ENCODE measurements around the gene GFAP.

The GFAP gene

DNA sequence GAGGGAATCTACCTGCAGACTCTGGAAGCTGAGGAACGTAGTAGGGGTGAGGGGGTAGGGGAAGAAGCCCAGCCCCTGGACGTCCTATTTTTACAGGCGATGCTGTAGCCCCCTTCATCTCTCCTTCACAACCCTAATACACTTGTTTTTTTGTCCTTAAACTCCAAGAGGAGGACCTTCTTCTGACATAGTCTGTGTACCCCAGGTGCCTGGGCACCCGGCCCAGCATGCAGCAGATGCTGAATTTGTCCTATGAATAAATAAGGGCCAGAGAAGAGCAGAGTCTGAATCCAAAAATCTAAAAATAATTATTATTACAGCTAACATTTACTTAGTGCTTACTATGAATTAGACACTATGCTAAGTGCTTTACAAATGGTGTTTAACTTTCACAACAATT lies 27.2 kb upstream of the GFAP start:
- Histone ChIP-seq H3K9ac (ENCODE audit: low read length) (no peak overlapping the region), H3K4me1 (ENCODE audit: control insufficient read depth, insufficient read depth, low read length) (peaks cover 3% of the 10 kb centered on the region), H3K9me3 (ENCODE audit: control insufficient read depth, low read length) (peaks cover 6% of the 10 kb centered on the region), H3K4me3 (ENCODE audit: low read length) (no peak overlapping the region), H3K27me3 (replicated peaks; ENCODE audit: control insufficient read depth, insufficient read depth, low read length) (no peaks in the 10 kb centered on the region), H3K36me3 (ENCODE audit: control insufficient read depth, insufficient read depth, low read length, severe bottlenecking) (no peaks in the 10 kb centered on the region)
- DNase-seq (ENCODE audit: low read depth) = no peak

- H3K36me3 ChIP-seq (ENCODE audit: control insufficient read depth, insufficient read depth, low read length, severe bottlenecking) = no peaks in the 10 kb centered on the region
- no peak overlapping the region for H3K4me3 ChIP-seq (ENCODE audit: low read length)
Measured at GRCh38 chr17:44941712-44942331, 26.5 kb upstream of the GFAP start.

DNA sequence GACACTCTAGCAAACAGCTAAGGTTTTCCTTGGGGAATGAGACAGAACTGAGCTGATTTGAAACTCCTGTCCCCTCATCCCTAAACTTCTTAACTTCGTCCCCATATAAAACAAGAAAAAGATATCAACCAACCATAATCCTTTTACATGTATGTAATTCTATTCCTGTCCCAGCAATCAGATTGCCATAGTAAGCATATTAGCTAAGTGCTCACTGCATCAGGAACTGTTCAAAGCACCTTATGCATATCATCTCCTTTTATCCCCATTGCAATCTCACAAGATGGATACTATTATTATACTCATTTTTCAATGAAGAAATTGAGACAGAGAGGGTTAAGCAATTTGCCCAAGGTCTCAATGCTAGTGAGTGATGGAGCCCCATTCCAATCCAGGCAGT lies 25.5 kb upstream of the GFAP start:
- no peaks in the 10 kb centered on the region for H3K27me3 ChIP-seq (replicated peaks; ENCODE audit: control insufficient read depth, insufficient read depth, low read length)
- no peaks in the 10 kb centered on the region for H3K4me1 ChIP-seq (ENCODE audit: control insufficient read depth, insufficient read depth, low read length)
- H3K36me3 ChIP-seq (ENCODE audit: control insufficient read depth, insufficient read depth, low read length, severe bottlenecking) = no peaks in the 10 kb centered on the region
- no peak for DNase-seq (ENCODE audit: low read depth)
- H3K9me3 ChIP-seq (ENCODE audit: control insufficient read depth, low read length) = peaks cover 6% of the 10 kb centered on the region
- H3K9ac ChIP-seq (ENCODE audit: low read length) = no peak overlapping the region
- no peak overlapping the region for H3K4me3 ChIP-seq (ENCODE audit: low read length)

More at GRCh38 chr17:44941712-44942331, 26.5 kb upstream of the GFAP start:
- no peak overlapping the region for H3K9ac ChIP-seq (ENCODE audit: low read length)
- no peaks in the 10 kb centered on the region for H3K27me3 ChIP-seq (replicated peaks; ENCODE audit: control insufficient read depth, insufficient read depth, low read length)
- no peak for DNase-seq (ENCODE audit: low read depth)
- peaks cover 6% of the 10 kb centered on the region for H3K9me3 ChIP-seq (ENCODE audit: control insufficient read depth, low read length)
- peaks cover 3% of the 10 kb centered on the region for H3K4me1 ChIP-seq (ENCODE audit: control insufficient read depth, insufficient read depth, low read length)

GRCh38 chr17:44940317-44940716 lies 25.0 kb upstream of the GFAP start:
- Histone ChIP-seq H3K4me3 (ENCODE audit: low read length) (no peak overlapping the region), H3K27me3 (replicated peaks; ENCODE audit: control insufficient read depth, insufficient read depth, low read length) (no peaks in the 10 kb centered on the region), H3K36me3 (ENCODE audit: control insufficient read depth, insufficient read depth, low read length, severe bottlenecking) (no peaks in the 10 kb centered on the region), H3K9ac (ENCODE audit: low read length) (no peak overlapping the region), H3K4me1 (ENCODE audit: control insufficient read depth, insufficient read depth, low read length) (no peaks in the 10 kb centered on the region), H3K9me3 (ENCODE audit: control insufficient read depth, low read length) (peaks cover 6% of the 10 kb centered on the region)
- no peak for DNase-seq (ENCODE audit: low read depth)

- Histone ChIP-seq H3K9me3 (ENCODE audit: control insufficient read depth, low read length) (peaks cover 6% of the 10 kb centered on the region), H3K36me3 (ENCODE audit: control insufficient read depth, insufficient read depth, low read length, severe bottlenecking) (no peaks in the 10 kb centered on the region), H3K4me3 (ENCODE audit: low read length) (no peak overlapping the region), H3K4me1 (ENCODE audit: control insufficient read depth, insufficient read depth, low read length) (no peaks in the 10 kb centered on the region), H3K9ac (ENCODE audit: low read length) (no peak overlapping the region), H3K27me3 (replicated peaks; ENCODE audit: control insufficient read depth, insufficient read depth, low read length) (no peaks in the 10 kb centered on the region)
- DNase-seq (ENCODE audit: low read depth) = no peak
Measured at GRCh38 chr17:44935116-44935515, 19.8 kb upstream of the GFAP start.

- no peaks in the 10 kb centered on the region for H3K36me3 ChIP-seq (ENCODE audit: control insufficient read depth, insufficient read depth, low read length, severe bottlenecking)
- H3K4me3 ChIP-seq (ENCODE audit: low read length) = no peak overlapping the region
- no peak for DNase-seq (ENCODE audit: low read depth)
- H3K9ac ChIP-seq (ENCODE audit: low read length) = no peak overlapping the region
- H3K27me3 ChIP-seq (replicated peaks; ENCODE audit: control insufficient read depth, insufficient read depth, low read length) = no peaks in the 10 kb centered on the region
- no peaks in the 10 kb centered on the region for H3K4me1 ChIP-seq (ENCODE audit: control insufficient read depth, insufficient read depth, low read length)
- H3K9me3 ChIP-seq (ENCODE audit: control insufficient read depth, low read length) = peaks cover 6% of the 10 kb centered on the region
Measured at GRCh38 chr17:44934745-44935105, 19.4 kb upstream of the GFAP start.

DNA sequence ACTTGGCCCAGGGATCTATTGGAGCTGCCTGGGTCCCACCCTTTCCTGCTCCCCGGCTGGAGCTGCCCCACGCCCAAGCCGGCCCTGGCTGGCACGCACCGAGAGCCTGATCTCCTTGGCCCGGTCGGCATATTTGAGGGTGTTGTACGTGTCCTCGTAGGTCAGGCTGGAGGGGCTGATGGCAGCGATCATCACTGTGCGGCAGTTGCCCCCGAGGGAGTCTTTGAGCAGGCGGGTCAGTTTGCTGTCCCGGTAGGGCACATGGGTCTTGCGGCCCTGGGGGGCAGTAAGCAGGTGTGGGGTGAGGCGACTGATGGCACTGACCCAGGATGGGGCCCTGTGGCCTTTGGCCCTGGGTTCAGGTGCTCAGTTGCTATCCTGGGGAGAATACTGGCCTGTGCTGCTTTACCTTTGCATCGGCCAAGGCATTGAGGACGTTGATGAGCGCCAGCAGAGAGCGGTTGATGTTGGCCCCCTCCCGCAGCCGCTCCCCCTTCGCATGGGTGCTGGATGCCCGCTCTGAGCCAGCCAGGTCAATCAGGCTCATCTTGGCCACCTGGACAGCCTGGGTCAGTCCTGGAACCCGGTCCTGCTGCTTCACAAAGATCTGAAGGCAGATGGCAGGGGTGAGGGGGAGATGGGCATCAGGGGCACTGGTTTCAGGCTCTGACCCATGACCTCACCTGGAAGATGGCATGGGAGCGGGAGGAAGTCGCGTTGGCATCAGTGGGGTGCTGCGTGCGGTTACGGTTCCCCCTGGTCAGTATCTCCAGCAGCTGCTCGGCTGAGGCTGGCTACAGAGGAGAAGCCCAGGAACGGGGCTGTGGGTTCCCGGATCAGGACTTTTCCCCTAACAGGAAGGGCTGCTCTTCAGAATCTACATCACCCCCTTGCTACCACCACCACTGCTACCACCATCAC lies 18.8 kb upstream of the GFAP start:
- Histone ChIP-seq H3K4me1 (ENCODE audit: control insufficient read depth, insufficient read depth, low read length) (no peaks in the 10 kb centered on the region), H3K27me3 (replicated peaks; ENCODE audit: control insufficient read depth, insufficient read depth, low read length) (no peaks in the 10 kb centered on the region), H3K9me3 (ENCODE audit: control insufficient read depth, low read length) (peaks cover 6% of the 10 kb centered on the region), H3K36me3 (ENCODE audit: control insufficient read depth, insufficient read depth, low read length, severe bottlenecking) (no peaks in the 10 kb centered on the region), H3K9ac (ENCODE audit: low read length) (no peak overlapping the region), H3K4me3 (ENCODE audit: low read length) (no peak overlapping the region)
- no peak for DNase-seq (ENCODE audit: low read depth)

DNA sequence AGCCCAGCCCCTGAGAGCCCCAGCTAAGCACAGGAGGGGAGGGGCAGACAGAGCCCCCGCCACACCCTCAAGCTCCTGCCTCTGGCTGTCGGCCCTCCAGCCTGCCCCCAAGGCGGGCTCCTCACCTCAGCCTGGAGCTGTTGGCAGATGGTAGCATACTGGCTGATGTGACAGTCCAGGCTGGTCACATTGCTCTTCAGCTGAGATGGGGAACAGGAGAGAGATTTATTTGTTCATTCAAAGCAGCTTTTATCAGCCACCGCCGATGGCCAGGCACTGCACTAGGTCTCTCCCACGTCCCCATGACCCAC lies 17.4 kb upstream of the GFAP start:
- Histone ChIP-seq H3K27me3 (replicated peaks; ENCODE audit: control insufficient read depth, insufficient read depth, low read length) (no peaks in the 10 kb centered on the region), H3K4me1 (ENCODE audit: control insufficient read depth, insufficient read depth, low read length) (no peaks in the 10 kb centered on the region), H3K9ac (ENCODE audit: low read length) (no peak overlapping the region), H3K9me3 (ENCODE audit: control insufficient read depth, low read length) (no peaks in the 10 kb centered on the region), H3K36me3 (ENCODE audit: control insufficient read depth, insufficient read depth, low read length, severe bottlenecking) (no peaks in the 10 kb centered on the region), H3K4me3 (ENCODE audit: low read length) (no peak overlapping the region)
- no peak for DNase-seq (ENCODE audit: low read depth)

DNA sequence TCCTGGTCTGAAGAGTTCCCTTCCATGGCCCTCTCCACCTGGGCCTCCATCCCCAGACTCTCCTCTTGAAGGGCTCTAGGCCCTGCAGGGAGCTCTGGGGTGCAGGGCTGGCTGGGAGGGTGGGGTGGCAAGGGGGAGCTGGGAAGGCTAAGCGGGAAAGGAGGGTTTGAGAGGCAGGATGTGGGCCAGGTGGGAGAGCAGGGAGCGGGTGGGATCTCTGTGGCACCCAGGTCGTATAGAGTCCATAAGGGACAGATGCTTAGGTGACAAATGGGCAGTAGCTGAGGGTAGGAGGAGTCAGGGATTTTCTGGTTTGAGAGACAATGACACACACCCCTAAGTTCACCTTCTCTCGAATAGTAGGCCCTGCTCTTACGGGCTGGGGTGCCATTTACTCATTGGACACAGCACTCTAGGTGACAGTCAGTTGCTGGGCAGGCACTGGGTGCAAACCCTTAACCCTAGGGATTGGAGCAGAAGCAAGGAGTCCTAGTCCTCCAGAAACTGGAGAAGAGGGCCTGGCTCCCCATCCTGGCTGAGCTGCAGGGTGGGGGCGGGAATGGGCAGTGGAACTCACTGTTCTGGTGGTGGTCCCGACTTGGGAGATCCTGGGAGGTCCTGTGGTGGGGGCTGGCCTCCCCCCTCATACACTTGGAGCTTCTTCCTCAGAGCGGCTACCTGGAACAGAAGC lies 16.9 kb upstream of the GFAP start:
- H3K9ac ChIP-seq (ENCODE audit: low read length) = no peak overlapping the region
- no peak overlapping the region for H3K4me3 ChIP-seq (ENCODE audit: low read length)
- H3K9me3 ChIP-seq (ENCODE audit: control insufficient read depth, low read length) = no peaks in the 10 kb centered on the region
- no peaks in the 10 kb centered on the region for H3K36me3 ChIP-seq (ENCODE audit: control insufficient read depth, insufficient read depth, low read length, severe bottlenecking)
- no peak for DNase-seq (ENCODE audit: low read depth)
- H3K4me1 ChIP-seq (ENCODE audit: control insufficient read depth, insufficient read depth, low read length) = no peaks in the 10 kb centered on the region
- H3K27me3 ChIP-seq (replicated peaks; ENCODE audit: control insufficient read depth, insufficient read depth, low read length) = no peaks in the 10 kb centered on the region

GRCh38 chr17:44931376-44931775 lies 16.1 kb upstream of the GFAP start:
- no peaks in the 10 kb centered on the region for H3K27me3 ChIP-seq (replicated peaks; ENCODE audit: control insufficient read depth, insufficient read depth, low read length)
- H3K4me1 ChIP-seq (ENCODE audit: control insufficient read depth, insufficient read depth, low read length) = no peaks in the 10 kb centered on the region
- no peak overlapping the region for H3K4me3 ChIP-seq (ENCODE audit: low read length)
- H3K36me3 ChIP-seq (ENCODE audit: control insufficient read depth, insufficient read depth, low read length, severe bottlenecking) = no peaks in the 10 kb centered on the region
- no peaks in the 10 kb centered on the region for H3K9me3 ChIP-seq (ENCODE audit: control insufficient read depth, low read length)
- no peak overlapping the region for H3K9ac ChIP-seq (ENCODE audit: low read length)
- no peak for DNase-seq (ENCODE audit: low read depth)

DNA sequence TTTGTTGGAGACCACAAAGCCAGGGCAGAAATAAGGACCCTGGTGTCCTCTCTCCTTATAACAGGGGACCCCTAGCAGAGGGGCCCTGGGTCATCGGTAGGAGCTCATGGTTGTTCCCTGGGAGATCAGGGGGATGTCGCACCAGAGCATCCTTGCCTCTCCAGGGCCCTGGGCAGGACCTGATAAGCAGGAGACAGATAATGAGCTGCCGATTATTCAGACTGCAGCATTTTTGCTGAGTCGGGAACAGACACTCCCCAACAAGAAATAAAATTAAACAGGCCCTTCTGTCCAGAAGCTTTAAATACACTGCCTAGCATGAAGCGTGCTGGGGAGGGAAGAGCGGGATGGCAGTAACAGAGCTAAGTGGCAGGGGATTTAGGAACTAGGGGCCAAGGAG lies 15.4 kb upstream of the GFAP start:
- H3K36me3 ChIP-seq (ENCODE audit: control insufficient read depth, insufficient read depth, low read length, severe bottlenecking) = no peaks in the 10 kb centered on the region
- DNase-seq (ENCODE audit: low read depth) = no peak
- no peak overlapping the region for H3K9ac ChIP-seq (ENCODE audit: low read length)
- H3K4me1 ChIP-seq (ENCODE audit: control insufficient read depth, insufficient read depth, low read length) = no peaks in the 10 kb centered on the region
- no peak overlapping the region for H3K4me3 ChIP-seq (ENCODE audit: low read length)
- no peaks in the 10 kb centered on the region for H3K9me3 ChIP-seq (ENCODE audit: control insufficient read depth, low read length)
- H3K27me3 ChIP-seq (replicated peaks; ENCODE audit: control insufficient read depth, insufficient read depth, low read length) = no peaks in the 10 kb centered on the region

Measured in adipocyte (in vitro differentiated cells).